HepG2 (cell line): ENCODE results near the gene STYXL1. TPM values are rescaled to one million over a fixed set of nuclear protein-coding genes. Genes with fewer than 3 reads are reported as not detected.

Source experiments
- CENPBD1 ChIP-seq: sonication (generic); formaldehyde crosslinking; IDR thresholded peaks from 2 replicates; pipeline ENCODE4 v1.8.0; 2022; ENCODE audit warnings: missing genetic modification reagents, low read depth, mild to moderate bottlenecking, borderline replicate concordance
- ELF3 ChIP-seq: IDR thresholded peaks from 2 replicates; pipeline ENCODE4 v1.6.1; 2016; ENCODE audit warnings: missing genetic modification reagents, missing compliant biosample characterization
- FOXP4 ChIP-seq: sonication (generic); formaldehyde crosslinking; IDR thresholded peaks from 2 replicates; pipeline ENCODE4 v1.4.0; 2020; ENCODE audit warnings: missing genetic modification reagents
- MEIS1 ChIP-seq: sonication (generic); formaldehyde crosslinking; IDR thresholded peaks from 2 replicates; pipeline ENCODE4 v1.9.0; 2021; ENCODE audit warnings: mild to moderate bottlenecking, missing genetic modification reagents, moderate library complexity, borderline replicate concordance
- MTF1 ChIP-seq: sonication (generic); formaldehyde crosslinking; IDR thresholded peaks from 2 replicates; pipeline ENCODE4 v1.5.0; 2020; ENCODE audit warnings: missing genetic modification reagents
- RORA ChIP-seq: sonication (generic); formaldehyde crosslinking; IDR thresholded peaks from 2 replicates; pipeline ENCODE4 v1.5.0; 2020; ENCODE audit warnings: mild to moderate bottlenecking, missing genetic modification reagents, moderate library complexity
- SALL1 ChIP-seq: sonication (generic); formaldehyde crosslinking; IDR thresholded peaks from 2 replicates; pipeline ENCODE4 v1.8.0; 2022; ENCODE audit warnings: mild to moderate bottlenecking, missing genetic modification reagents
- SP4 ChIP-seq: sonication (generic); formaldehyde crosslinking; IDR thresholded peaks from 2 replicates; pipeline ENCODE4 v1.8.1; 2023; ENCODE audit warnings: mild to moderate bottlenecking, missing genetic modification reagents
- TCF7 ChIP-seq: sonication (generic); IDR thresholded peaks from 2 replicates; pipeline ENCODE4 v1.6.1; 2016; ENCODE audit warnings: antibody characterized with exemption, low read depth
- ZMYM3 ChIP-seq: sonication (generic); formaldehyde crosslinking; IDR thresholded peaks from 2 replicates; pipeline ENCODE4 v1.5.1; 2020; ENCODE audit warnings: mild to moderate bottlenecking, missing genetic modification reagents
- ZNF350 ChIP-seq: sonication (generic); formaldehyde crosslinking; IDR thresholded peaks from 2 replicates; pipeline ENCODE4 v1.4.0; 2020; ENCODE audit warnings: mild to moderate bottlenecking, low read depth, missing genetic modification reagents, borderline replicate concordance
- ZNF430 ChIP-seq: sonication (generic); formaldehyde crosslinking; IDR thresholded peaks from 2 replicates; pipeline ENCODE4 v1.9.0; 2021; ENCODE audit warnings: mild to moderate bottlenecking, missing genetic modification reagents
- ZNF484 ChIP-seq: sonication (generic); formaldehyde crosslinking; IDR thresholded peaks from 2 replicates; pipeline ENCODE4 v1.5.1; 2020; ENCODE audit warnings: mild to moderate bottlenecking, low read depth, missing genetic modification reagents, borderline replicate concordance
- ZNF552 ChIP-seq: sonication (generic); formaldehyde crosslinking; IDR thresholded peaks from 2 replicates; pipeline ENCODE4 v1.9.0; 2022; ENCODE audit warnings: missing genetic modification reagents, mild to moderate bottlenecking, borderline replicate concordance
- ZNF616 ChIP-seq: sonication (generic); formaldehyde crosslinking; IDR thresholded peaks from 2 replicates; pipeline ENCODE4 v1.5.0; 2020; ENCODE audit warnings: low read depth, mild to moderate bottlenecking, missing genetic modification reagents
- ZNF781 ChIP-seq: sonication (generic); formaldehyde crosslinking; IDR thresholded peaks from 2 replicates; pipeline ENCODE4 v1.5.1; 2020; ENCODE audit warnings: borderline replicate concordance, mild to moderate bottlenecking, missing genetic modification reagents; ENCODE audit errors: not compliant biosample characterization
- ZNF879 ChIP-seq: sonication (generic); formaldehyde crosslinking; IDR thresholded peaks from 2 replicates; pipeline ENCODE4 v1.8.1; 2023; ENCODE audit warnings: missing genetic modification reagents
- ZZZ3 ChIP-seq: sonication (generic); formaldehyde crosslinking; IDR thresholded peaks from 2 replicates; pipeline ENCODE4 v1.4.0; 2020; ENCODE audit warnings: missing genetic modification reagents, mild to moderate bottlenecking, borderline replicate concordance
- polyA plus RNA-seq, 8 experiments: library from polyadenylated mRNA; depleted of rRNA in 3 of 8; stranded (reverse) in 7 of 8; unstranded in 1 of 8; fragments of >200 nt; fragmentation: Illumina TruSeq in 4 of 8; extraction: Trizol in 4 of 8; gene quantifications; 2 replicates each; pipeline versions ENCODE4 v1.2.1 to v1.2.3, GENCODE V29; 2011 to 2016; ENCODE audit warnings: low read depth in 4 of 8, missing spikeins in 1 of 8, mixed read lengths in 1 of 8; ENCODE audit not compliant: insufficient read depth in 1 of 8
- total RNA-seq, 5 experiments: library from RNA; depleted of rRNA; stranded (reverse); fragments of >200 nt; fragmentation: Illumina TruSeq; extraction: Trizol; gene quantifications; 2 replicates each; pipeline ENCODE4 v1.2.3, GENCODE V29; 2016; ENCODE audit warnings: low read depth in 1 of 5
- TF ChIP-seq, protein P1 (sequence below): sonication (generic); formaldehyde crosslinking; conservative IDR thresholded peaks from 2 replicates; pipeline ENCODE4 v1.4.0; 2020; ENCODE audit warnings: missing genetic modification reagents
- TF ChIP-seq, protein P2 (sequence below): sonication (generic); formaldehyde crosslinking; IDR thresholded peaks from 2 replicates; pipeline ENCODE4 v1.5.1; 2020; ENCODE audit warnings: mild to moderate bottlenecking, missing genetic modification reagents, moderate library complexity

Gene STYXL1
- total and polyA plus RNA-seq, 2 of the 13 experiments (the other 11 are each of a cell fraction or from before 2014, with no cell fraction given): 23.9 to 38.3 TPM

DNA sequence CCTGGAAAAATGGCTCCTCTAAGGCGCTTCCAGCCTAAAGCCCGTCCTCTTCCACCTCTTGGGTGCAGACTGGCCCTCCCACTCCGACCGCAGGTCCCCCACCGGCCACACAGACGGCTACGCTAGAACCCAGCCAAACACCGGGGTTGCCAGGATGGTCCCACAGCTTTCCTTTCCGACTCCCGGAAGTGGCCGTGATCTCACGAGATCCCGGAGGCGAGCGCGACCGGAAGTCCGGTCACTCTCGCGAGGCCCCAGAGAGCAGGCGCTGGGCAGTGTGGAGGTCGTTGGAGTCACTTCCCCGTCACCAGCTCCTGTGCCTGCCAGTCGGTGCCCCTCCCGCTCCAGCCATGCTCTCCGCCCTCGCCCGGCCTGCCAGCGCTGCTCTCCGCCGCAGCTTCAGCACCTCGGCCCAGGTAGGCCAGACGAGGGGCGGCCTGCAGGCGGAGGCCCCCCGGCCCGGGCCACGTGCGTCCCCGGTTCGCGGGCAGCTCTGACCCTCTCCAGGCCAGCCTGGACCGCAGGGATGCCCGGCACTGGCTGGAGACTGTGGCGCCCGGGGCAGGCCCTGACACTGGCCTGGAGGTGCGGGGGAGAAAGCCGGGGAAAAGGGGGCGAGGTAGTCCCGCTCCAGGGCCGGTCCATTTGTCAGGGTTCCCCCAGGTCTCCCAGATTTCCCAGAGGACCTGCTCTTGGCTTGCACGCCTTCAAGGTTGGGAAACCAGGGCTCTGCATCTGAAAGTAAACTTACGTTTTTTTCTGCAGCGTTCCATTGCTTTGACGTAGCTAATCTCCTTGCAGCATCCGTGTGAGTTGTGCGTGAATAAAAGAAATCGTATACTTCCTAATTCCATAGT is at the start of gene STYXL1, which contains the start of gene MDH2 (continued):
- TF ChIP-seq, protein P1, sequence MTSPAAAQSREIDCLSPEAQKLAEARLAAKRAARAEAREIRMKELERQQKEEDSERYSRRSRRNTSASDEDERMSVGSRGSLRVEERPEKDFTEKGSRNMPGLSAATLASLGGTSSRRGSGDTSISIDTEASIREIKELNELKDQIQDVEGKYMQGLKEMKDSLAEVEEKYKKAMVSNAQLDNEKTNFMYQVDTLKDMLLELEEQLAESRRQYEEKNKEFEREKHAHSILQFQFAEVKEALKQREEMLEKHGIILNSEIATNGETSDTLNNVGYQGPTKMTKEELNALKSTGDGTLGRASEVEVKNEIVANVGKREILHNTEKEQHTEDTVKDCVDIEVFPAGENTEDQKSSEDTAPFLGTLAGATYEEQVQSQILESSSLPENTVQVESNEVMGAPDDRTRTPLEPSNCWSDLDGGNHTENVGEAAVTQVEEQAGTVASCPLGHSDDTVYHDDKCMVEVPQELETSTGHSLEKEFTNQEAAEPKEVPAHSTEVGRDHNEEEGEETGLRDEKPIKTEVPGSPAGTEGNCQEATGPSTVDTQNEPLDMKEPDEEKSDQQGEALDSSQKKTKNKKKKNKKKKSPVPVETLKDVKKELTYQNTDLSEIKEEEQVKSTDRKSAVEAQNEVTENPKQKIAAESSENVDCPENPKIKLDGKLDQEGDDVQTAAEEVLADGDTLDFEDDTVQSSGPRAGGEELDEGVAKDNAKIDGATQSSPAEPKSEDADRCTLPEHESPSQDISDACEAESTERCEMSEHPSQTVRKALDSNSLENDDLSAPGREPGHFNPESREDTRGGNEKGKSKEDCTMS (CRISPR knock-in tag): no peak
- TF ChIP-seq CENPBD1 (CRISPR knock-in tag) (0 out of 2 replicates have a peak, but pooled peaks have one; percentile 31), RORA (no peak), ZZZ3 (no peak; the same call in 1 of the 2 replicates), MEIS1 (no peak; the same call in 1 of the 2 replicates), ZNF781 (CRISPR knock-in tag) (no peak), SP4 (CRISPR knock-in tag) (peak; percentile 66; the same call in 1 of the 2 replicates), ZNF430 (CRISPR knock-in tag) (peak; percentile 89), ZNF879 (CRISPR knock-in tag) (0 out of 2 replicates have a peak, but pooled peaks have one; percentile 56), ZNF616 (no peak), ELF3 (CRISPR knock-in tag) (peak; percentile 98), ZNF484 (no peak), MTF1 (CRISPR knock-in tag) (no peak), FOXP4 (peak; percentile 56; the same call in 1 of the 2 replicates), ZMYM3 (no peak), TCF7 (no peak), ZNF350 (peak; percentile 85; the same call in 1 of the 2 replicates), ZNF552 (no peak), SALL1 (CRISPR knock-in tag) (peak; percentile 88)
- TF ChIP-seq, protein P2, sequence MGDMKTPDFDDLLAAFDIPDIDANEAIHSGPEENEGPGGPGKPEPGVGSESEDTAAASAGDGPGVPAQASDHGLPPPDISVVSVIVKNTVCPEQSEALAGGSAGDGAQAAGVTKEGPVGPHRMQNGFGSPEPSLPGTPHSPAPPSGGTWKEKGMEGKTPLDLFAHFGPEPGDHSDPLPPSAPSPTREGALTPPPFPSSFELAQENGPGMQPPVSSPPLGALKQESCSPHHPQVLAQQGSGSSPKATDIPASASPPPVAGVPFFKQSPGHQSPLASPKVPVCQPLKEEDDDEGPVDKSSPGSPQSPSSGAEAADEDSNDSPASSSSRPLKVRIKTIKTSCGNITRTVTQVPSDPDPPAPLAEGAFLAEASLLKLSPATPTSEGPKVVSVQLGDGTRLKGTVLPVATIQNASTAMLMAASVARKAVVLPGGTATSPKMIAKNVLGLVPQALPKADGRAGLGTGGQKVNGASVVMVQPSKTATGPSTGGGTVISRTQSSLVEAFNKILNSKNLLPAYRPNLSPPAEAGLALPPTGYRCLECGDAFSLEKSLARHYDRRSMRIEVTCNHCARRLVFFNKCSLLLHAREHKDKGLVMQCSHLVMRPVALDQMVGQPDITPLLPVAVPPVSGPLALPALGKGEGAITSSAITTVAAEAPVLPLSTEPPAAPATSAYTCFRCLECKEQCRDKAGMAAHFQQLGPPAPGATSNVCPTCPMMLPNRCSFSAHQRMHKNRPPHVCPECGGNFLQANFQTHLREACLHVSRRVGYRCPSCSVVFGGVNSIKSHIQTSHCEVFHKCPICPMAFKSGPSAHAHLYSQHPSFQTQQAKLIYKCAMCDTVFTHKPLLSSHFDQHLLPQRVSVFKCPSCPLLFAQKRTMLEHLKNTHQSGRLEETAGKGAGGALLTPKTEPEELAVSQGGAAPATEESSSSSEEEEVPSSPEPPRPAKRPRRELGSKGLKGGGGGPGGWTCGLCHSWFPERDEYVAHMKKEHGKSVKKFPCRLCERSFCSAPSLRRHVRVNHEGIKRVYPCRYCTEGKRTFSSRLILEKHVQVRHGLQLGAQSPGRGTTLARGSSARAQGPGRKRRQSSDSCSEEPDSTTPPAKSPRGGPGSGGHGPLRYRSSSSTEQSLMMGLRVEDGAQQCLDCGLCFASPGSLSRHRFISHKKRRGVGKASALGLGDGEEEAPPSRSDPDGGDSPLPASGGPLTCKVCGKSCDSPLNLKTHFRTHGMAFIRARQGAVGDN (CRISPR knock-in tag): peak; percentile 98
